Endothelial cell (in vitro differentiated cells): Measurements from ENCODE around the gene CHSY3. TPM values are rescaled to one million over a fixed set of nuclear protein-coding genes. Genes with fewer than 3 reads are reported as not detected.

Source experiments
- DNase-seq: peaks from one replicate; pipeline ENCODE4 v3.0.0; 2021; ENCODE audit warnings: low spot score
- H3K27ac Mint-ChIP-seq: one replicate; pipeline ENCODE4 v1.8.0; 2021; ENCODE audit warnings: mixed read lengths, inconsistent platforms; ENCODE audit not compliant: unreplicated experiment
- H3K27me3 Mint-ChIP-seq: one replicate; pipeline ENCODE4 v1.8.0; 2021; ENCODE audit warnings: mild to moderate bottlenecking, moderate library complexity, mixed read lengths, inconsistent platforms; ENCODE audit not compliant: unreplicated experiment
- H3K36me3 Mint-ChIP-seq: one replicate; pipeline ENCODE4 v1.8.0; 2021; ENCODE audit warnings: mild to moderate bottlenecking, low read depth, mixed read lengths, inconsistent platforms; ENCODE audit not compliant: unreplicated experiment
- H3K4me1 Mint-ChIP-seq: one replicate; pipeline ENCODE4 v1.8.0; 2021; ENCODE audit warnings: mild to moderate bottlenecking, mixed read lengths, inconsistent platforms; ENCODE audit not compliant: unreplicated experiment
- H3K4me3 Mint-ChIP-seq: one replicate; pipeline ENCODE4 v1.8.0; 2021; ENCODE audit warnings: mild to moderate bottlenecking, mixed read lengths, inconsistent platforms; ENCODE audit not compliant: unreplicated experiment
- H3K9me3 Mint-ChIP-seq: one replicate; pipeline ENCODE4 v1.8.0; 2021; ENCODE audit warnings: mixed read lengths, inconsistent platforms; ENCODE audit not compliant: unreplicated experiment
- CTCF ChIP-seq: fragments of 200-600 bp; sonication (generic); IDR thresholded peaks from one replicate; pipeline ENCODE4 v1.5.0; 2021; ENCODE audit warnings: antibody characterized with exemption; ENCODE audit not compliant: unreplicated experiment
- total RNA-seq: library from RNA; stranded (reverse); fragmentation: NEBNext Ultra II Directional; extraction: Animal tissue kit (Norgen Biotek cat#: 25700); gene quantifications from one replicate; pipeline ENCODE4 v1.2.1, GENCODE V29; 2021; ENCODE audit not compliant: unreplicated experiment

Gene CHSY3
- total RNA-seq, 1 donor from 2014 or later: 21.2 TPM

- H3K4me1 Mint-ChIP-seq: peaks cover 2% of the 10 kb centered on the region
- no peak for DNase-seq
- no peak overlapping the region for H3K27ac Mint-ChIP-seq
- peaks cover 2% of the 10 kb centered on the region for H3K27me3 Mint-ChIP-seq
- no peaks in the 10 kb centered on the region for H3K36me3 Mint-ChIP-seq
- no peak for TF ChIP-seq CTCF
- H3K9me3 Mint-ChIP-seq: no peaks in the 10 kb centered on the region
- H3K4me3 Mint-ChIP-seq: no peak overlapping the region
These were observed 117.6 kb downstream of the CHSY3 start for GRCh38 chr5:130021876-130022275.

- TF ChIP-seq CTCF: no peak
- H3K9me3 Mint-ChIP-seq: no peaks in the 10 kb centered on the region
- peaks cover 2% of the 10 kb centered on the region for H3K27me3 Mint-ChIP-seq
- H3K36me3 Mint-ChIP-seq: no peaks in the 10 kb centered on the region
- H3K27ac Mint-ChIP-seq: no peak overlapping the region
- DNase-seq: no peak
- no peak overlapping the region for H3K4me3 Mint-ChIP-seq
- peaks cover 2% of the 10 kb centered on the region for H3K4me1 Mint-ChIP-seq
These were observed 119.3 kb downstream of the CHSY3 start for GRCh38 chr5:130023604-130024003.

DNA sequence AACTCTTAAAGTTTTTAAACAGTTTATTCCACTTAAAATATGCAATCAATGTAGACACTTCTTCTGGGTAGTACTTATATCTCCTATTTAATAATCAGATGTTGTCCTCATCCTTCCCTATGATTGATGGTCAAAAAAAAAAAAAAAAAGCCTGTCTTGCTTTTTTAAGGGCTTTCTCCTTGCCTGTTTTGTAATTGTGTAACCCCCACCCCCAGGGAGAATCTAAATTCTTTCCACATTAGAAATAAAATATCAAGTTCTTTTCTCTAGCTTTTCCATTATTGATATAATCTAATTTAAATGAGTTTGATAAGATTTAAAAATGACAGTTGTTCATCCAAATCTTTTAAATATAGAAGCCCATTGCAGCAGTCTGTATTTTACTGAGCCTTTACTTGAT lies 119.7 kb downstream of the CHSY3 start:
- TF ChIP-seq CTCF: no peak
- H3K27me3 Mint-ChIP-seq: peaks cover 2% of the 10 kb centered on the region
- no peaks in the 10 kb centered on the region for H3K36me3 Mint-ChIP-seq
- H3K4me1 Mint-ChIP-seq: peaks cover 2% of the 10 kb centered on the region
- no peak for DNase-seq
- no peak overlapping the region for H3K27ac Mint-ChIP-seq
- no peaks in the 10 kb centered on the region for H3K9me3 Mint-ChIP-seq
- H3K4me3 Mint-ChIP-seq: no peak overlapping the region

DNA sequence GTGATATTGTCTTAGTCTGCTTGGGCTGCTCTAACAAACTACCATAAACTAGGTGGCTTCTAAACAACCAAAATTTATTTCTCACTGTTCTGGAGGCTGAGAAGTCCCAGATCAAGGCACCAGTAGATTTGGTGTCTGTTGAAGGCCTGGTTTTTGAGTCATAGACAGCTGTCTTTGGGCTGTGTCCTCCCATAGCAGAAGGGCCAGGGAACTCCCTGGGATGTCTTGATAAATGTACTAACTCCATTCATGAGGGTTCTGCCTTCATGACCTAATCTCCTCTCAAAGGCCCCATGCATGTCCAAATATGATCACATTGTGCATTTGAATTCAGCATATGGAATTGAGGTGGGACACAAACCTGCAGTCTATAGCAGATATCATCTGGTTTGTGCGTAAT lies 121.2 kb downstream of the CHSY3 start:
- DNase-seq: no peak
- H3K27me3 Mint-ChIP-seq: peaks cover 2% of the 10 kb centered on the region
- no peak overlapping the region for H3K4me3 Mint-ChIP-seq
- no peak overlapping the region for H3K27ac Mint-ChIP-seq
- no peaks in the 10 kb centered on the region for H3K36me3 Mint-ChIP-seq
- no peaks in the 10 kb centered on the region for H3K9me3 Mint-ChIP-seq
- TF ChIP-seq CTCF: no peak
- H3K4me1 Mint-ChIP-seq: peaks cover 2% of the 10 kb centered on the region

GRCh38 chr5:130032807-130033206 lies 128.5 kb downstream of the CHSY3 start:
- Mint-ChIP-seq H3K4me3 (no peak overlapping the region), H3K9me3 (no peaks in the 10 kb centered on the region), H3K27me3 (no peaks in the 10 kb centered on the region), H3K4me1 (peaks cover 6% of the 10 kb centered on the region), H3K27ac (no peak overlapping the region), H3K36me3 (no peaks in the 10 kb centered on the region)
- no peak for DNase-seq
- TF ChIP-seq CTCF: no peak
